Mesodermal cell (in vitro differentiated cells): ENCODE measurements around the gene EPB41.
"Not testable (repeated sequence)": the region's sequence is repeated elsewhere in the genome, so short reads cannot be mapped to it uniquely, and the experiment has no call there.

Source experiments
- H3K27ac ChIP-seq: 2 replicates; pipeline ENCODE4 v1.7.0; 2013; ENCODE audit warnings: mild to moderate bottlenecking, low read depth, low read length, moderate library complexity; ENCODE audit not compliant: severe bottlenecking
- H3K36me3 ChIP-seq: 2 replicates; pipeline ENCODE4 v1.7.1; 2013; ENCODE audit warnings: mild to moderate bottlenecking, low read length, moderate library complexity; ENCODE audit not compliant: control insufficient read depth, insufficient read depth
- H3K4me1 ChIP-seq: one replicate; pipeline ENCODE4 v1.7.1; 2013; ENCODE audit warnings: mild to moderate bottlenecking, low read length; ENCODE audit not compliant: insufficient read depth, control insufficient read depth, poor library complexity, severe bottlenecking
- H3K4me3 ChIP-seq: 2 replicates; pipeline ENCODE4 v1.7.0; 2013; ENCODE audit warnings: low read length, control low read depth, mild to moderate bottlenecking; ENCODE audit not compliant: insufficient read depth, poor library complexity, severe bottlenecking; ENCODE audit errors: extremely low read depth
- H3K9me3 ChIP-seq: 2 replicates; pipeline ENCODE4 v1.7.1; 2013; ENCODE audit warnings: mild to moderate bottlenecking, low read length, moderate library complexity; ENCODE audit not compliant: control insufficient read depth
- WGBS, 2 experiments: methylation state at CpG; one replicate each; pipeline ENCODE4 v1.1.5; 2013; ENCODE audit warnings: missing lambda C conversion rate in 2 of 2; ENCODE audit not compliant: insufficient coverage in 2 of 2; 5-methylcytosine and 5-hydroxymethylcytosine counted together

The EPB41 gene

GRCh38 chr1:28927266-28927647 lies 12.9 kb downstream of the EPB41 start:
- Histone ChIP-seq H3K4me3 (no peak overlapping the region), H3K4me1 (peaks cover 14% of the 10 kb centered on the region), H3K9me3 (no peaks in the 10 kb centered on the region), H3K27ac (peak overlapping the region; percentile 51), H3K36me3 (no peaks in the 10 kb centered on the region)
- WGBS, 2 experiments = 83% methylated on average over 1 of the region's 3 CpGs; no CpG with 5 or more reads in 1 of the 2 experiments

GRCh38 chr1:28927648-28928313 lies 13.4 kb downstream of the EPB41 start:
- Histone ChIP-seq H3K9me3 (no peaks in the 10 kb centered on the region), H3K27ac (peak overlapping the region; percentile 51), H3K36me3 (no peaks in the 10 kb centered on the region), H3K4me1 (peaks cover 14% of the 10 kb centered on the region), H3K4me3 (no peak overlapping the region)
- WGBS, 2 experiments = no CpG with 5 or more reads among the region's 1 CpG

- H3K27ac ChIP-seq = peak overlapping the region; percentile 51
- H3K9me3 ChIP-seq = no peaks in the 10 kb centered on the region
- WGBS, 2 experiments = 100% methylated on average over 1 of the region's 2 CpGs; no CpG with 5 or more reads in 1 of the 2 experiments
- no peaks in the 10 kb centered on the region for H3K36me3 ChIP-seq
- peaks cover 14% of the 10 kb centered on the region for H3K4me1 ChIP-seq
- H3K4me3 ChIP-seq = no peak overlapping the region
These were observed 14.1 kb downstream of the EPB41 start for GRCh38 chr1:28928314-28928941.

GRCh38 chr1:28933277-28933676 lies 18.9 kb downstream of the EPB41 start:
- no peak overlapping the region for H3K27ac ChIP-seq
- 93 to 94% methylated on average over 2 of the region's 2 CpGs for WGBS, 2 experiments

GRCh38 chr1:28933918-28934317 lies 19.5 kb downstream of the EPB41 start:
- Histone ChIP-seq H3K27ac (no peak overlapping the region), H3K36me3 (no peaks in the 10 kb centered on the region), H3K4me3 (no peak overlapping the region), H3K9me3 (no peaks in the 10 kb centered on the region), H3K4me1 (no peaks in the 10 kb centered on the region)

More at GRCh38 chr1:28933277-28933676, 18.9 kb downstream of the EPB41 start:
- H3K4me3 ChIP-seq = no peak overlapping the region
- no peaks in the 10 kb centered on the region for H3K4me1 ChIP-seq
- H3K36me3 ChIP-seq = no peaks in the 10 kb centered on the region
- H3K9me3 ChIP-seq = no peaks in the 10 kb centered on the region

- no peak overlapping the region for H3K27ac ChIP-seq
- no peaks in the 10 kb centered on the region for H3K9me3 ChIP-seq
- no peak overlapping the region for H3K4me3 ChIP-seq
- 96% methylated on average over 5 of the region's 5 CpGs for WGBS, 2 experiments
- no peaks in the 10 kb centered on the region for H3K4me1 ChIP-seq
- H3K36me3 ChIP-seq = no peaks in the 10 kb centered on the region
These were observed 20.3 kb downstream of the EPB41 start for GRCh38 chr1:28934676-28935075.

GRCh38 chr1:28935293-28935692 lies 20.9 kb downstream of the EPB41 start:
- Histone ChIP-seq H3K4me1 (no peaks in the 10 kb centered on the region), H3K36me3 (no peaks in the 10 kb centered on the region), H3K4me3 (no peak overlapping the region), H3K9me3 (no peaks in the 10 kb centered on the region), H3K27ac (no peak overlapping the region)
- 81 to 100% methylated on average over 2 to 4 of the region's 5 CpGs for WGBS, 2 experiments

GRCh38 chr1:28936094-28936493 lies 21.7 kb downstream of the EPB41 start:
- H3K4me1 ChIP-seq = no peaks in the 10 kb centered on the region
- H3K27ac ChIP-seq = no peak overlapping the region
- no peaks in the 10 kb centered on the region for H3K9me3 ChIP-seq
- whole genome bisulfite sequencing, 2 experiments = no CpG with 5 or more reads among the region's 1 CpG
- no peaks in the 10 kb centered on the region for H3K36me3 ChIP-seq
- no peak overlapping the region for H3K4me3 ChIP-seq

- Histone ChIP-seq H3K27ac (no peak overlapping the region), H3K4me3 (no peak overlapping the region), H3K9me3 (no peaks in the 10 kb centered on the region), H3K4me1 (no peaks in the 10 kb centered on the region), H3K36me3 (no peaks in the 10 kb centered on the region)
These were observed 22.2 kb downstream of the EPB41 start for GRCh38 chr1:28936528-28936927.

- H3K4me1 ChIP-seq, H3K27ac ChIP-seq, H3K9me3 ChIP-seq, H3K4me3 ChIP-seq, H3K36me3 ChIP-seq: not testable (repeated sequence)
- no CpG with 5 or more reads among the region's 3 CpGs for WGBS, 2 experiments
These were observed 29.2 kb downstream of the EPB41 start for GRCh38 chr1:28943581-28943980.

GRCh38 chr1:28950006-28950405 lies 35.6 kb downstream of the EPB41 start:
- no peak overlapping the region for H3K4me3 ChIP-seq
- no peaks in the 10 kb centered on the region for H3K9me3 ChIP-seq
- H3K4me1 ChIP-seq = no peaks in the 10 kb centered on the region
- H3K27ac ChIP-seq = no peak overlapping the region
- WGBS, 2 experiments = no CpG with 5 or more reads among the region's 1 CpG
- H3K36me3 ChIP-seq = no peaks in the 10 kb centered on the region
